Omental fat pad (tissue), 4 donors: ENCODE data around the gene MS4A6A. TPM values are rescaled to one million over a fixed set of nuclear protein-coding genes. Genes with fewer than 3 reads are reported as not detected.

ENCODE experiments used
- ATAC-seq: fragments of 150-250 bp; one replicate; pipeline ENCODE4 v1.9.1; 2016; ENCODE audit warnings: mild to moderate bottlenecking, moderate library complexity; ENCODE audit not compliant: low FRiP score
- DNase-seq: peaks from one replicate; pipeline ENCODE4 v3.0.0-alpha.2; 2019; ENCODE audit warnings: low spot score
- CTCF ChIP-seq, 3 donors: fragments of 450-650 bp; IDR thresholded peaks; one replicate each; pipeline ENCODE4 v1.5.1; 2016 to 2017; ENCODE audit warnings: antibody characterized with exemption in 3 of 3, mild to moderate bottlenecking in 3 of 3, moderate library complexity in 2 of 3
- total RNA-seq, 4 donors: library from RNA; depleted of rRNA; stranded (reverse); fragments of >200 nt; gene quantifications; one replicate each; pipeline ENCODE4 v1.1.0, GENCODE V29; 2016

The MS4A6A gene
- total RNA-seq: 100 to 1,000 TPM; 167 to 239 (median 219) TPM

- TF ChIP-seq CTCF (IDR thresholded peaks at IDR 0.05): no peak
- DNase-seq: no peak
- ATAC-seq: no peak
Observed at GRCh38 chr11:60182541-60183330, at the start of gene MS4A6A. Gene MS4A6A, minus strand, starts transcription at chr11:60183083. Its CDS starts 1,356 bp downstream, at chr11:60181727.

GRCh38 chr11:60230681-60231080 is 47.8 kb upstream of the MS4A6A start:
- TF ChIP-seq CTCF (IDR thresholded peaks at IDR 0.05): no peak
- no peak for DNase-seq
- no peak for ATAC-seq

GRCh38 chr11:60222141-60222540 is 39.3 kb upstream of the MS4A6A start:
- no peak for DNase-seq
- no peak for TF ChIP-seq CTCF (IDR thresholded peaks at IDR 0.05)
- ATAC-seq: no peak

- no peak for ATAC-seq
- no peak for DNase-seq
- no peak for TF ChIP-seq CTCF (IDR thresholded peaks at IDR 0.05)
Observed at GRCh38 chr11:60221692-60222091, 38.8 kb upstream of the MS4A6A start.

- DNase-seq: no peak
- no peak for ATAC-seq
- no peak for TF ChIP-seq CTCF (IDR thresholded peaks at IDR 0.05)
Observed at GRCh38 chr11:60221181-60221580, 38.3 kb upstream of the MS4A6A start.

- no peak for TF ChIP-seq CTCF (IDR thresholded peaks at IDR 0.05)
- no peak for DNase-seq
- no peak for ATAC-seq
Observed at GRCh38 chr11:60214386-60214785, 31.5 kb upstream of the MS4A6A start.

- no peak for TF ChIP-seq CTCF (IDR thresholded peaks at IDR 0.05)
- no peak for ATAC-seq
- DNase-seq: no peak
Observed at GRCh38 chr11:60211206-60211605, 28.3 kb upstream of the MS4A6A start.
